ENCODE results near the gene VPS26C.

The VPS26C gene

DNA sequence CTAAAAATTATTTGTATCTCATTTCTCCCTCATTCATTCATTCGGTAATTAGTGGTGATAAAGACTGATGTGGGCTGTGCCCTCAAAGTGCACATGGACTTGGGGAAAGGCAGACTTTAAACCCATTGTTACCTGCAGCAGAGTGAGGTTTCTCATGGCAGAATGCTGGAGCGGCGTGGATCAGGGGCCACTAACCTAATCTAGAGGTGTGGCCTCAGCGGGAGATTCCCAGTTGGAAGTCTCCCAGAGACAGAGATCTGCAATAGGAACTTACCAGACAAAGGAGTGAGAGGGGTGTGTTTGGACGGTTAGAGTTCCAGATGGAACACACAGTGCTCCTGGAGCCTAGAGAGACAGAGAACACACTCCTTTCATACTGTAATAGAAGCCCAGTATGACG lies 73.5 kb downstream of the VPS26C start:
- no peaks in the 10 kb centered on the region for H3K9me2 ChIP-seq (replicated peaks; ENCODE audit: insufficient read depth, low read length)
- H3K9me3 ChIP-seq (ENCODE audit: insufficient read depth, low read length), result no peaks in the 10 kb centered on the region
- no peak overlapping the region for H3K4me3 ChIP-seq (ENCODE audit: insufficient read depth, low read length, poor library complexity, severe bottlenecking)
- H3K4me2 ChIP-seq (ENCODE audit: low read depth, low read length, poor library complexity, severe bottlenecking), result no peak overlapping the region
- peaks cover 6% of the 10 kb centered on the region; the same call in 1 of the 2 replicates for H3K36me3 ChIP-seq (ENCODE audit: low read length)
- no peaks in the 10 kb centered on the region for H3K27me3 ChIP-seq (ENCODE audit: low read length)
- H3K27ac ChIP-seq (ENCODE audit: low read depth, low read length), result no peak overlapping the region
- H3F3A ChIP-seq (ENCODE audit: insufficient read depth), result no peaks in the 10 kb centered on the region
- H4K20me1 ChIP-seq (ENCODE audit: low read depth, low read length), result no peaks in the 10 kb centered on the region
- TF ChIP-seq, protein P1, sequence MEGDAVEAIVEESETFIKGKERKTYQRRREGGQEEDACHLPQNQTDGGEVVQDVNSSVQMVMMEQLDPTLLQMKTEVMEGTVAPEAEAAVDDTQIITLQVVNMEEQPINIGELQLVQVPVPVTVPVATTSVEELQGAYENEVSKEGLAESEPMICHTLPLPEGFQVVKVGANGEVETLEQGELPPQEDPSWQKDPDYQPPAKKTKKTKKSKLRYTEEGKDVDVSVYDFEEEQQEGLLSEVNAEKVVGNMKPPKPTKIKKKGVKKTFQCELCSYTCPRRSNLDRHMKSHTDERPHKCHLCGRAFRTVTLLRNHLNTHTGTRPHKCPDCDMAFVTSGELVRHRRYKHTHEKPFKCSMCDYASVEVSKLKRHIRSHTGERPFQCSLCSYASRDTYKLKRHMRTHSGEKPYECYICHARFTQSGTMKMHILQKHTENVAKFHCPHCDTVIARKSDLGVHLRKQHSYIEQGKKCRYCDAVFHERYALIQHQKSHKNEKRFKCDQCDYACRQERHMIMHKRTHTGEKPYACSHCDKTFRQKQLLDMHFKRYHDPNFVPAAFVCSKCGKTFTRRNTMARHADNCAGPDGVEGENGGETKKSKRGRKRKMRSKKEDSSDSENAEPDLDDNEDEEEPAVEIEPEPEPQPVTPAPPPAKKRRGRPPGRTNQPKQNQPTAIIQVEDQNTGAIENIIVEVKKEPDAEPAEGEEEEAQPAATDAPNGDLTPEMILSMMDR (IDR thresholded peaks at IDR 0.05; ENCODE audit: insufficient read depth, low read length, poor library complexity, severe bottlenecking), result no peak
- no peak for TF ChIP-seq EZH2phosphoT487 (conservative IDR thresholded peaks at IDR 0.05; ENCODE audit: low read length)
- no peak overlapping the region for H2AFZ ChIP-seq (ENCODE audit: low read depth, low read length, severe bottlenecking)
- H3K79me2 ChIP-seq (ENCODE audit: insufficient read depth, low read length), result no peaks in the 10 kb centered on the region
- H3K9ac ChIP-seq (ENCODE audit: low read length), result no peak overlapping the region

DNA sequence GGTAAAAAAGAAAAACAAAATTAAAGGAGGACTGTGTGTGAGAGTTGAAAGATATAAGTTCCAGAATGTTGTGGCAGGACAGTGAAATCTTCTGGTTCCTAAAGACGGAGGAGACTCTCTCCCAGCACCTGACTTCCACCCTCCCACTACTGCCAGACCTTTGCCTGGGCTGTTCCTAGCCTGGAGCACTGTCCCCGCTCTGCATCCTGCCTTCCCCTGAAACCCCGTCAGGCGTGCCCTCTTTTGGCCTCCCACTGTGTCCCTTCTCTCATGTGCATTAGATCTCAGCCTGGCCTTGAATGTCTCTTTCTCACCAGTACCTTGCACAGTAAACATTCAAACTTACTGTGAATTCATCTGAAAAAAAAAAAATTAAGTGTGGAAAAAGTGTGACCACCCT lies 74.1 kb downstream of the VPS26C start:
- H3K27ac ChIP-seq (ENCODE audit: low read depth, low read length), result no peak overlapping the region
- H3K4me2 ChIP-seq (ENCODE audit: low read depth, low read length, poor library complexity, severe bottlenecking), result no peak overlapping the region
- no peak overlapping the region for H2AFZ ChIP-seq (ENCODE audit: low read depth, low read length, severe bottlenecking)
- H3K79me2 ChIP-seq (ENCODE audit: insufficient read depth, low read length), result no peaks in the 10 kb centered on the region
- H4K20me1 ChIP-seq (ENCODE audit: low read depth, low read length), result no peaks in the 10 kb centered on the region
- H3K9me3 ChIP-seq (ENCODE audit: insufficient read depth, low read length), result no peaks in the 10 kb centered on the region
- no peaks in the 10 kb centered on the region for H3F3A ChIP-seq (ENCODE audit: insufficient read depth)
- TF ChIP-seq, protein P1 (IDR thresholded peaks at IDR 0.05; ENCODE audit: insufficient read depth, low read length, poor library complexity, severe bottlenecking), result no peak
- TF ChIP-seq EZH2phosphoT487 (conservative IDR thresholded peaks at IDR 0.05; ENCODE audit: low read length), result no peak
- H3K36me3 ChIP-seq (ENCODE audit: low read length), result peaks cover 6% of the 10 kb centered on the region; the same call in 1 of the 2 replicates
- H3K4me3 ChIP-seq (ENCODE audit: insufficient read depth, low read length, poor library complexity, severe bottlenecking), result no peak overlapping the region
- H3K27me3 ChIP-seq (ENCODE audit: low read length), result no peaks in the 10 kb centered on the region
- no peak overlapping the region for H3K9ac ChIP-seq (ENCODE audit: low read length)
- H3K9me2 ChIP-seq (replicated peaks; ENCODE audit: insufficient read depth, low read length), result no peaks in the 10 kb centered on the region

DNA sequence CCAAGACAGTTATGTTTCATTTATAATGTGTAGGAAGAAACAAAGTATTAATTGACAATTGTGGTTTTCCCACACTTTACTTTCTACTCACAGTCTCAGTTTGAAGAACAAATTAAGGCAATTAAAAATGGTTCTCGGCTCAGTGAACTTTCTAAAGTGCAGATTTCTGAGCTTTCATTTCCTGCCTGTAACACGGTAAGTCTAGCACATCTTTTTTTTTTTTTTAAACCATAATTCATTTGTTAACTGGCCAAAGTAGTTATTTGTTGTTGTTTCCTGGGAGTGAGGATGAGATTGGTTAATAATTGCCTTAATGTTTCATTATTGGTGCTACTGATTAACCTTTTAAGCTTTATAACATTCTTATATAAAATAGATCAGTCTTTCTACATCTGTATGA lies 75.1 kb downstream of the VPS26C start:
- no peaks in the 10 kb centered on the region for H4K20me1 ChIP-seq (ENCODE audit: low read depth, low read length)
- H3K79me2 ChIP-seq (ENCODE audit: insufficient read depth, low read length), result no peaks in the 10 kb centered on the region
- TF ChIP-seq EZH2phosphoT487 (conservative IDR thresholded peaks at IDR 0.05; ENCODE audit: low read length), result no peak
- TF ChIP-seq, protein P1 (IDR thresholded peaks at IDR 0.05; ENCODE audit: insufficient read depth, low read length, poor library complexity, severe bottlenecking), result no peak
- H3K27ac ChIP-seq (ENCODE audit: low read depth, low read length), result no peak overlapping the region
- no peaks in the 10 kb centered on the region for H3K9me2 ChIP-seq (replicated peaks; ENCODE audit: insufficient read depth, low read length)
- H3K4me3 ChIP-seq (ENCODE audit: insufficient read depth, low read length, poor library complexity, severe bottlenecking), result no peak overlapping the region
- no peaks in the 10 kb centered on the region for H3K9me3 ChIP-seq (ENCODE audit: insufficient read depth, low read length)
- H3K36me3 ChIP-seq (ENCODE audit: low read length), result peaks cover 15% of the 10 kb centered on the region; the same call in 1 of the 2 replicates
- no peaks in the 10 kb centered on the region for H3F3A ChIP-seq (ENCODE audit: insufficient read depth)
- no peak overlapping the region for H3K9ac ChIP-seq (ENCODE audit: low read length)
- H3K4me2 ChIP-seq (ENCODE audit: low read depth, low read length, poor library complexity, severe bottlenecking), result no peak overlapping the region
- no peak overlapping the region for H2AFZ ChIP-seq (ENCODE audit: low read depth, low read length, severe bottlenecking)
- no peaks in the 10 kb centered on the region for H3K27me3 ChIP-seq (ENCODE audit: low read length)
